NCI-H345 treated with DMSO at 0.1 percent for 48 hours (cell line): ENCODE measurements around the gene TLR8.
"Not testable (repeated sequence)": the region's sequence is repeated elsewhere in the genome, so short reads cannot be mapped to it uniquely, and the experiment has no call there.

Experiments used
- DNase-seq: peaks from one replicate; lab custom pipeline; 2025; ENCODE audit not compliant: unreplicated experiment; lab: John Stamatoyannopoulos, UW

TLR8 gene

DNA sequence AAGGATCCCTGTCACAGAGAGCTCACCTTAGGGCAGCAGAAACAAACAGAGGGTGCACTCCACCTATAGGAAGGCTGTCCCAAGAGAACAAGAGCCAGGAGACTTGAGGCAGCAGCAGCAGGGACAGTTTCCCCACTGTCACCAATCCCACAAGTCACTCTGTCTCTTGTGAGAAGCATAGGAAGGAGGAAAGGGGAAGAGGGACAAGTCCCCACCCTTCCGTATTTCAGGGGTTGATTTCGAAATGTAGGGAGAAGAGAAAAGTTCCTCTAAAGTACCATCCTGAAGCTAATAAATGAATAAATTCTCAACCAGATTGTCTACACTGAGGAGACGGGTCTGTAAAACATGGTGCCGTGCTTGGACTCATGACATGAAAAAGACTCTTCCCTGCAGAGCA, 9.5 kb upstream of the TLR8 start:
- DNase-seq = no peak

DNA sequence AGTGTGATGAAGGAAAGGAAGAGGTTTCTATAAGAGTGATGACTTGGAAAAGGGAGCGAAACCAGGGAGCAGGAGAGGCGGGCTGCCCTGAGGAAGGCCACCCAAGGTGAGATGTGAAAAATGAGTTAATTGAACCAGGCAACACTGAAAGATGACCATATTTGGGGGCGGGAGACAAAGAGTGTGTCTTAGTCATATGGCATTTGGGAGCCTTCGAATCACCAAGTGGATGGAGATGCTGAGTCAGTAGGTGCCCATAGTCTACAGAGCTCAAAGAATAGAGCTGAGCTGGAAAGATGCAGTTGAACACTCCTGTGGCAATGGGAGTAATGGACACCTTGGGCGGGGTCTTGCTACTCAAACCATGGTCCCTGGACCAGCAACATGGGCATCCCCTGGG, 8.3 kb upstream of the TLR8 start:
- DNase-seq = no peak

DNA sequence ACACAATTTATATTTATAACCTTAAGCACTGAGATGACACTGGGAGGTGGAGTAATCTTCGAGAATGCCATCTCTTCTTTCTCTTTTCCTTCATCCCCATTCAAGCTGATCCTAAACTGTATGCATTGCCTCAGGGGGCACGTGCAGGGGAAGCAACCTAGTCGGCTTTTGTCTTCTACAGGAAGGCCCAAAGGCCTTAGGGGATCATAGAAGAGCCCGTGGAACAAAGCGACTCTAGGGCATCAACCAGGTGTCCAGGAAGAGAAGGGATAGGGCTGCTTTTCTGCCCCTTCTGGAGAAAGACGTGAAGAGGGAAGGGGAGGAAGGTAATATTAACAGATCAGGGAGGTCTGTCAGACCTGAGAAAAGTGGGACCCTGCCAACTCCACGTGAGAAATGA, 6.9 kb upstream of the TLR8 start:
- DNase-seq = no peak

- peak; percentile 24 for DNase-seq
Observed at GRCh38 chrX:12901486-12901885, 4.9 kb upstream of the TLR8 start.

- no peak for DNase-seq
Observed at GRCh38 chrX:12903646-12904045, 2.8 kb upstream of the TLR8 start.

GRCh38 chrX:12910423-12911121, 4.2 kb downstream of the TLR8 start:
- no peak for DNase-seq

- DNase-seq = no peak
Observed at GRCh38 chrX:12911122-12911470, 4.7 kb downstream of the TLR8 start.

DNA sequence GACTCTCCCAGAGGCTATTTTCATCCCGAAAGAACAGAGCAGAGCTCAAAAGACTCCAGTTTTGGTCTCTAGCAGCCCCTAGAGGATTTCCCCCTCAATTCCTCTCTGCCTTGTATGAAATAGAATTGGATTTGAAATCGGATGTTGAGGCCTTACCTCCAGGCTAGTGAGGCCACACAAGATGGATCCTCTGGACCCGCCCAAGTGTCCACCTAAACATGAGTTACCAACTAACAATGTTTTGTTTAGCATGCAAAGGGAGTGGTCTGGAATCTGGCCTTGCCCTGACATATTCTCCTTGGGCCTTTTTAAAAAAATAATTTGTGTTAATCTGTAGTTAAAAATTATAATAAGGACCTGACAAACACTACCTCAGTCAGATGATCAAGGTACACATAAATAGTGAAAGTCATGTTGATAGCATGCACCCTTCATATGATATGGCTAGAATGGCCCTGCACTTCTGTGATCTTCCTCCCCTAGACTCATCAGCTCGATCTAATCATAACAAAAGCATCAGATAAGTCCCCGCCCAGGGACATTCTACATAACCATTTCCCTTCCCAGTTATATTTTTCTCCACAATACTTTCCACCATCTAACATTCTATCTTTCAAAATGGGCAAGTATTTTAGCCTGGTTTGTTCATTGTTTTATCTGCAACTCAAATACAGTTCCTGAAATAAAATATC, 6.5 kb downstream of the TLR8 start:
- no peak for DNase-seq

DNA sequence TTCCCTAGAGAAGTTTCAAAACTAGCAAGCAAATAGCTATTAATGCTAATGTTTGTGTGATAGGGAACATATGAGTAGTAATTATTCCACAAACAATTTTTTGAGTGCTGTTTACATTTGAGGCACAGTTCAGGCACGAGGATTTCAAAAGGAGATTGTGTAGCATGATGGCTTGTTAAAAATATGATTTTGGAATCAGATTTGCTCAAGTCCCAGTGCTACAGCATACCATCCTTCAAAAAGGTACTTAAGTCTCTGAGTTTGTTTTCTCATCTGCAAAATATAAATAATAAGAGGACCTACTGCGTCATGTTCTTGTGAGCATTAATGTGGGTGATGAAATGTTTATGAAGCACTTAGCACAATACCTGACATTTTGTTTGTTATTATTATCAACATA, 11.3 kb downstream of the TLR8 start:
- no peak for DNase-seq

DNA sequence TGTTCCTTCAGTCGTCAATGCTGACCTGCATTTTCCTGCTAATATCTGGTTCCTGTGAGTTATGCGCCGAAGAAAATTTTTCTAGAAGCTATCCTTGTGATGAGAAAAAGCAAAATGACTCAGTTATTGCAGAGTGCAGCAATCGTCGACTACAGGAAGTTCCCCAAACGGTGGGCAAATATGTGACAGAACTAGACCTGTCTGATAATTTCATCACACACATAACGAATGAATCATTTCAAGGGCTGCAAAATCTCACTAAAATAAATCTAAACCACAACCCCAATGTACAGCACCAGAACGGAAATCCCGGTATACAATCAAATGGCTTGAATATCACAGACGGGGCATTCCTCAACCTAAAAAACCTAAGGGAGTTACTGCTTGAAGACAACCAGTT, 12.6 kb downstream of the TLR8 start:
- DNase-seq = no peak

DNA sequence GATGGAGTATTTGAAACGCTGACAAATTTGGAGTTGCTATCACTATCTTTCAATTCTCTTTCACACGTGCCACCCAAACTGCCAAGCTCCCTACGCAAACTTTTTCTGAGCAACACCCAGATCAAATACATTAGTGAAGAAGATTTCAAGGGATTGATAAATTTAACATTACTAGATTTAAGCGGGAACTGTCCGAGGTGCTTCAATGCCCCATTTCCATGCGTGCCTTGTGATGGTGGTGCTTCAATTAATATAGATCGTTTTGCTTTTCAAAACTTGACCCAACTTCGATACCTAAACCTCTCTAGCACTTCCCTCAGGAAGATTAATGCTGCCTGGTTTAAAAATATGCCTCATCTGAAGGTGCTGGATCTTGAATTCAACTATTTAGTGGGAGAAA, 13.2 kb downstream of the TLR8 start:
- no peak for DNase-seq

GRCh38 chrX:12920990-12921389, 14.6 kb downstream of the TLR8 start:
- no peak for DNase-seq

DNA sequence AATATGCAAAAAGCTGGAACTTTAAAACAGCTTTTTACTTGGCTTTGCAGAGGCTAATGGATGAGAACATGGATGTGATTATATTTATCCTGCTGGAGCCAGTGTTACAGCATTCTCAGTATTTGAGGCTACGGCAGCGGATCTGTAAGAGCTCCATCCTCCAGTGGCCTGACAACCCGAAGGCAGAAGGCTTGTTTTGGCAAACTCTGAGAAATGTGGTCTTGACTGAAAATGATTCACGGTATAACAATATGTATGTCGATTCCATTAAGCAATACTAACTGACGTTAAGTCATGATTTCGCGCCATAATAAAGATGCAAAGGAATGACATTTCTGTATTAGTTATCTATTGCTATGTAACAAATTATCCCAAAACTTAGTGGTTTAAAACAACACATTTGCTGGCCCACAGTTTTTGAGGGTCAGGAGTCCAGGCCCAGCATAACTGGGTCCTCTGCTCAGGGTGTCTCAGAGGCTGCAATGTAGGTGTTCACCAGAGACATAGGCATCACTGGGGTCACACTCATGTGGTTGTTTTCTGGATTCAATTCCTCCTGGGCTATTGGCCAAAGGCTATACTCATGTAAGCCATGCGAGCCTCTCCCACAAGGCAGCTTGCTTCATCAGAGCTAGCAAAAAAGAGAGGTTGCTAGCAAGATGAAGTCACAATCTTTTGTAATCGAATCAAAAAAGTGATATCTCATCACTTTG, 15.6 kb downstream of the TLR8 start:
- DNase-seq = no peak

DNA sequence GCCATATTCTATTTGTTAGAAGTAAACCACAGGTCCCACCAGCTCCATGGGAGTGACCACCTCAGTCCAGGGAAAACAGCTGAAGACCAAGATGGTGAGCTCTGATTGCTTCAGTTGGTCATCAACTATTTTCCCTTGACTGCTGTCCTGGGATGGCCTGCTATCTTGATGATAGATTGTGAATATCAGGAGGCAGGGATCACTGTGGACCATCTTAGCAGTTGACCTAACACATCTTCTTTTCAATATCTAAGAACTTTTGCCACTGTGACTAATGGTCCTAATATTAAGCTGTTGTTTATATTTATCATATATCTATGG, 16.1 kb downstream of the TLR8 start:
- DNase-seq = no peak

DNA sequence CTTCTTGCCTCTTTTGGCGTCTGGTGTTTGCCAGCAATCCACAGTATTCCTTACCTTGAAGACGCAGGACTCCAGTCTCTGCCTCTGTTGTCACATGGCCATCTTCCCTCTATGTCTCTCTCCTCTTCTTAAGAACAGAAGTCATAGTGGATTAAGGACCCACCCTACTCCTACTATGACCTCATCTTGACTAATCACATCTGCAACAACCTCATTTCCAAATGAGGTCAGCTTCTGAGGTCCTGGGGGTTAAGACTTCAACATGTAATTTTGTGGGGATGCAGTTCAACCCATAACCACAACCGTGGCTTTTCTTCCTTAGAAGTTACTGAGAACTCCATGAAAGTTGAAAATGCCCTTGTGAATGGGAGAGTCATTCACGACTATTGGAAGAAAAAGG, 23.3 kb downstream of the TLR8 start:
- DNase-seq = no peak

- DNase-seq = no peak
Observed at GRCh38 chrX:12930150-12930549, 23.7 kb downstream of the TLR8 start.

GRCh38 chrX:12932244-12932643, 25.8 kb downstream of the TLR8 start:
- no peak for DNase-seq

DNA sequence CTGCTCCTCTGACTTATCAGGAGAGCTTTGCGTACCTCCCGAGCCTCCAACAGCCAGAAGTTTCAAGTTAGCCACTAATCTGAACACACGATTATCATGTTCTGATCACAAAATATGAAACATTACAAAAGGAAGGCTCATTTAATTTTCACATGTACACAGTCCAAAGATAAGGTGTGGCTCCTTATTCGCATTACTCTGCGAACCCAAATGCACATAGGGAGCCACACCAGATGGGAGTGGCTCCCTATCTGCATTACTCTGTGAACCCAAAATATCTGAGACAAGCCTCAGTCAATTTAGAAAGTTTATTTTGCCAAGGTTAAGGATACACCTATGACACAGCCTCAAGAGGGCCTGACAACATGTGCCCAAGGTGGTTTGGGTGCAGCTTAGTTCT, 28.4 kb downstream of the TLR8 start:
- DNase-seq = no peak

GRCh38 chrX:12936947-12937346, 30.5 kb downstream of the TLR8 start:
- no peak for DNase-seq

DNA sequence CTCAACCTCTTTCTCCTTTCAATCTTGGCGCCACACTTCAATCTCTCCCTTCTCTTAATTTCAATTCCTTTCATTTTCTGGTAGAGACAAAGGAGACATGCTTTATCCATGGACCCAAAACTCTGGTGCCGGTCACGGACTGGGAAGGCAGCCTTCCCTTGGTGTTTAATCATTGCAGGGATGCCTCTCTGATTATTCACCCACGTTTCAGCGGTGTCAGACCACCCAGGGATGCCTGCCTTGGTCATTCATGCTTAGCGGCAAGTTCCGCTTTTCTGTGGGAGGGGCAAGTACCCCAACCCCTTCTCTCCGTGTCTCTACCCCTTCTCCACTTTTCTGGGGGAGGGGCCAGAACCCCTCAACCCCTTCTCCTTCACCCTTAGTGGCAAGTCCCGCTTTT, 34.1 kb downstream of the TLR8 start:
- DNase-seq = not testable (repeated sequence)

GRCh38 chrX:12943592-12943991, 37.2 kb downstream of the TLR8 start:
- not testable (repeated sequence) for DNase-seq

DNA sequence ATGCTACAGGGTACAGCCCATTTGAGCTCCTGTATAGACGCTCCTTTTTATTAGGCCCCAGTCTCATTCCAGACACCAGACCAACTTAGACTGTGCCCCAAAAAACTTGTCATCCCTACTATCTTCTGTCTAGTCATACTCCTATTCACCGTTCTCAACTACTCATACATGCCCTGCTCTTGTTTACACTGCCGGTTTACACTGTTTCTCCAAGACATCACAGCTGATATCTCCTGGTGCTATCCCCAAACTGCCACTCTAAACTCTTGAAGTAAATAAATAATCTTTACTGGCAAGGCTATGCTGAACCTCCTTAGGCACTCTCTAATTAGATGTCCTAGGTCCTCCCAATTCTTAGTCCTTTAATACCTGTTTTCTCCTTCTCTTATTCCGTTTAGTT, 38.0 kb downstream of the TLR8 start:
- not testable (repeated sequence) for DNase-seq

GRCh38 chrX:12945494-12945893, 39.1 kb downstream of the TLR8 start:
- DNase-seq = no peak
